IPS-18a (cell line): ENCODE measurements around the gene MRPL38.

ENCODE experiments used
- H3K27ac ChIP-seq: one replicate; pipeline ENCODE4 v1.5.1; 2013; ENCODE audit warnings: low read length
- H3K27me3 ChIP-seq: one replicate; pipeline ENCODE4 v1.6.1; 2013; ENCODE audit warnings: mild to moderate bottlenecking, low read length; ENCODE audit not compliant: control insufficient read depth, insufficient read depth
- H3K36me3 ChIP-seq: one replicate; pipeline ENCODE4 v1.6.1; 2013; ENCODE audit warnings: low read depth, low read length; ENCODE audit not compliant: control insufficient read depth
- H3K4me1 ChIP-seq: one replicate; pipeline ENCODE4 v1.6.1; 2013; ENCODE audit warnings: low read depth, low read length; ENCODE audit not compliant: control insufficient read depth
- H3K4me3 ChIP-seq: one replicate; pipeline ENCODE4 v1.5.1; 2013; ENCODE audit warnings: low read length
- H3K9ac ChIP-seq: one replicate; pipeline ENCODE4 v1.6.1; 2013; ENCODE audit warnings: mild to moderate bottlenecking, low read length, moderate library complexity
- H3K9me3 ChIP-seq: one replicate; pipeline ENCODE4 v1.6.1; 2013; ENCODE audit warnings: low read depth, low read length; ENCODE audit not compliant: control insufficient read depth

The MRPL38 gene

DNA sequence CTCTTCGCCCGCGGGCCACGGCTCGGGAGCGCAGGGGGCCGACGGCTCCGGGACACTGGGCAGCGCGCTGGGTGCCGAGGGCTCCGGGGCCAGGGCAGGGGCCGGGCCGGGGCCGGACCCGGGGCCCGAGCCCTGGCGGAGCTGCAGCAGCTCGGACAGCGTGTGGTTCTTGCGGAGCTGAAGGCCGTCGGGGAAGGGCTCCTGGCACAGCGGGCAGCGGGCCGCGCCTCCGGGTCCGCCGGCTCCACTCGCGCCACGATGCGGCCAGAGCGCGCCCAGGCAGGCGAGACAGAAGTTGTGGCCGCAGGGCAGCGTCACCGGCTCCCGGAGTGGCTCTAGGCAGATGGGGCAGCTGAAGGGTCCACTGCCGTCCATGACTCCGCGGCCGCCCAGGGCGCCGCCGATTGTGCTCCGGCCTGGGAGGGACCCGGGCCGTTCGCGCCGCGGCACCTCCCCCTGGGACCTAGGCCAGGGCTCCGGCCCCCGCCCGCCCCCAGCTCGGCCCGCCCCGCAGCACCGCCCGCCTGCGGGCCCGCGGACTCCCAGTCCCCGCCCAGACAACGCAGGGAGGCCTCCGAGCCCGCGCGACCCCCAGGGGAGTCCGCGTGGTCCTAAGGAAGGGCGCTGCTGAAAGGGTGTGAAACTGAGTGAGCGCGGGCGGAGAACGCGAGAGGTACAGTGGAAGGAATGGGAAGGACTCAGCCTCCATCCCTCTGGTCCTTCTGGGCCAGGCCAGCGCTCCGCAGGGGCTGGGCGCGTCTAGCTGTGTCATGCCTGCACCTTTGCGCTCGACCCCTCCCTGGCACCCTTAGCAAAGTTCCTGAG lies 26.3 kb downstream of the MRPL38 start, which contains the start of gene TRIM47:
TRIM47 (minus strand) TSS at position 408 of the 825 bp plus-strand sequence; CDS start at position 375, 33 bp downstream.
- Histone ChIP-seq H3K27me3 (peaks cover 38% of the 10 kb centered on the region), H3K36me3 (no peaks in the 10 kb centered on the region), H3K4me3 (peak within 1 kb of the TSS; percentile 63), H3K27ac (no peak within 1 kb of the TSS), H3K4me1 (no peaks in the 10 kb centered on the region), H3K9ac (no peak within 1 kb of the TSS), H3K9me3 (no peaks in the 10 kb centered on the region)

DNA sequence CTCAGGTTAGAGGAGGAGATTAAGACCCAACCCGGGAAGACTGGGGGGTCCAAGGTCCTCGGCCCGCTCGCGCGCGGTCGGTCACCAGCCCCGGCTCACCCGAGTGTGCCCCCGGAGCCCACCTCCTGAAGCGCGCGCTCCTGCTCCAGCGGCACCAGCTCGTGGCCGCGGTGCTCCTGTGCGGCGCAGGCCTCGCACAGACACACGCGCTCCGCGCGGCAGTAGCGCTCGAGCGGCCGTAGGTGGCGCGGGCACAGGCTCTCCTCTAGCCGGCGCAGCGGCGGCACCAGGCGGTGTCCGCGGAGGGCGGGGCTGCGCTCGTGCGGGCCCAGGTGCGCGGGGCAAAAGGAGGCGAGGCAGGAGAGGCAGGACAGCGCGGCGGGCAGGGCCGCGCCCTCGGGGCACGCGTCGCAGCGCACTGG lies 26.9 kb downstream of the MRPL38 start:
- Histone ChIP-seq H3K4me1 (no peaks in the 10 kb centered on the region), H3K27ac (no peak overlapping the region), H3K4me3 (peak overlapping the region; percentile 63)

DNA sequence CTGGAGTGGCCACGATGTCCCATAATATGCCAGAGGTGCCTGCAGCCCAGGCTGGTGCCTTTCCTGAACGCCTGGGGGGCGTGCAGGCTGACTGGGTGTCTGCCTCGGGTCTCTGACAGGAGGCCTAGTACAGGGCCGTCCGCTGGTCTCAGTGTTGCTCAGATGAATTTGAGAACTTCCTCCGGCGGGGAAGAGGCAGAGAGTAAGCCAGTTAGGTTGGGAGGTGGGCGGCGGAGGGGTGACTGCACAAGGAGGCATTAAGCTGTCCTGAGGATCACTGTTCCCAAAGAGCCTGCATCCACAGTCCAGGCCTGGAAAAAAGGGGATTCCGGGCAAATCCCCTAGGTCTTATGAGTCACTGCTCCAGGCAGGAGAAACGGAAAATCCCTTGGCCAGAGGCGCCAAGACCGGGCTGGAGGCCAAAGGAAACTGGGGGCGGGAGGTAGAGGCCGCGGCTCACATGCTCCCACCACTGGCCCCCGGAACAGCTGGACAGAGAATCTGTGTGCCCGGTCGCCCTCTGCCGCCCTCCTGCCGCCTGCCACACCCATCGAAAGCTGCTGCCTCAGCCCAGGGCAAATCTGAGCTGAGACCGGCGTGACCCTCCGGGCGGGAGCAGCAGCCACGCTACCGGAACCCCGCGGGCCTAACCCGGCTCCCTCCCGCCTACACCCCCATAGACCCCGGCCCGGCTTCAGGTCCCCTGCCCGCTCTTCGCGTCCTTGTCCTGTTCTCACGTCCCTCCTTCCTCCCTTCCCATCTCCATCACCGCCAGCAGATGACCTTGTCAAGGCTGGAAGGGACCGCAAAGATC lies 27.5 kb downstream of the MRPL38 start:
- no peak overlapping the region for H3K9ac ChIP-seq
- H3K27me3 ChIP-seq, result peaks cover 38% of the 10 kb centered on the region
- no peaks in the 10 kb centered on the region for H3K4me1 ChIP-seq
- no peaks in the 10 kb centered on the region for H3K9me3 ChIP-seq
- H3K4me3 ChIP-seq, result peak overlapping the region; percentile 63
- no peak overlapping the region for H3K27ac ChIP-seq
- H3K36me3 ChIP-seq, result no peaks in the 10 kb centered on the region

More for the DNA sequence above, 26.9 kb downstream of the MRPL38 start:
- Histone ChIP-seq H3K36me3 (no peaks in the 10 kb centered on the region), H3K27me3 (peaks cover 38% of the 10 kb centered on the region), H3K9me3 (no peaks in the 10 kb centered on the region), H3K9ac (no peak overlapping the region)

DNA sequence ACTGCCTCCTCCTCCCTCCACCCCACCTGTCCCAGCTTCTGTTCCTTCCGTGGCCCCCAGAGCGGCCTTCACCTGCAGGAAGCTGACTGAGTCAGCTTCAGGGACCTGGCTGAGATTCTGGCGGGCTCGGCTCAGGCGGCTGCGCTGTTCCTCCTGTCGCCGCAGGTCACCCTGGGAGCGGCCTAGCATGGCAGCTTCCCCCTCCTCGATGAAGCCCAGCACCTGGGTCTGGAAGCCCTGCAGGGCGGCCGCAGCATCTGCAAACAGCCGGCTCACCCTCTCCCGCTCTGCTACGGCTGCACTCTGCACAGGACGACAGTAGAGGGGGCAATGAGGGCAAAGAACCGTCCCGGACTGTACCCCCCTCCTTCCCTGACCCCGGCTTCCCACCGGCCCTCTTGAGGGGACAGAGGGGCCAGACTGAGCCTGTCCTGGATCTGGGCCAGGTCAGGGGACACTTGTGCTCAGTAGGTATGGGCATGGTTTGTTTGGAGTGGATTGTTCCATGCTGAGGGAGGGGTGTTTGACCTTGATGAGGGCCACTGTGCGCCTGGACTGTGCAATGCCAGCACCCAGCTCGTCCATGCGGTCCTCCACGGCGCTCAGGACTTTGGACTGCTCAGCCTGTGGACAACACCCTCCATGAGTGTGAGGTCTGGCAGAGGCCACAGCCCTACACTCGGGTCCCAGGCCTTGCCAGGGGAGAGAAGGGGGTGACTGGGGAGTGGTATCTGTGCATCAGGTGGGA lies 28.3 kb downstream of the MRPL38 start:
- Histone ChIP-seq H3K36me3 (no peaks in the 10 kb centered on the region), H3K4me1 (no peaks in the 10 kb centered on the region), H3K9me3 (no peaks in the 10 kb centered on the region), H3K9ac (no peak overlapping the region), H3K27ac (no peak overlapping the region), H3K4me3 (no peak overlapping the region), H3K27me3 (peaks cover 38% of the 10 kb centered on the region)

DNA sequence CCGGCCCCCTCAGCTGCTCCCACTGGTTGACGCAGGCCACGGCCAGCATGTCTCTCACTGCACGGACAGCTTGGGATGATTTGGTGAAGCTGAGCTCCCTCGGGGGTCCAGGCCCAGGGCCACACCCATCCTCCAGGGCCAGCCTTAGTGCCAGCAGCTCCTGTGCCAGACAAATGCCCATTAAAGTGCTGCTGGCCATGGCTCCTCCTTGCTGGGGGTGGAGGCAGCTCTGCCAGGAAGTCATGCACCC lies 28.8 kb downstream of the MRPL38 start:
- Histone ChIP-seq H3K36me3 (no peaks in the 10 kb centered on the region), H3K27me3 (peaks cover 38% of the 10 kb centered on the region), H3K9me3 (no peaks in the 10 kb centered on the region), H3K27ac (no peak overlapping the region), H3K4me1 (no peaks in the 10 kb centered on the region), H3K4me3 (no peak overlapping the region), H3K9ac (no peak overlapping the region)

DNA sequence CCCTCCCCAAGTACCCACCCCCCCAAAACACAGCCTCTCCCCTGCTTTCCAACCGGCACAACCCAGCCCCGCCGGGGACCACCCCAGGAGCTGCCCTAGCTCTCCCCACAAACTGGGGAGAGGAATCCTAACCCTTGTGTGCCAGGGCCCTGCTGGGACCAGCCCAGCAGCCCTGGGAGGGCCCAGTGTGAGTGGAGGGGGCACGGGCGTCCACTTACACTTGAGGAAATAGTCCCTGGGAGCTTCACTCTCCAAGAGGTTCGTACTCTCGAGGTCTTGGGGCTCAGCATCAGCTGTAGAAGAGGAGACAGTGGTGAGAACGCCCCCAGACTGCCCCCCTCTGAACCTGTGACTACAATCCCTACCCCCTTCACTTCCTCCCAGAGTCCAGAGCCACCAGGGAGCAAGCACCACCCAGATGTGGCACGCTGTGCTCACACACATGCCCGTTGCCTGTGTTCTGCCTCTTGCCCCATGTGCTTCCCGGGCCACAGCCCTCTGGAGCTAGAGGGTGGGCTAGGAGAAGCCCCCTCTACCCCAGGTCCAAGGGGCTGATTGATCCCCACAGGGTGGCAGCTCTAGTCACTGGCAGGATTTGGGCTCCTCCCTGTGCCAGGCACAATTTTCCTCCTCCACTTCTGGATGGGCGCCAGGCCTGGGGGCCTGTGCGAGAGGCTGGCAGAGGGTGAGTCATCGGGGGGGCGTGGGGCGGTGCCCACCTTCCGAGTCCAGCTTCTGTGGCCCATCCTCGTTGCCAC lies 29.3 kb downstream of the MRPL38 start:
- peaks cover 38% of the 10 kb centered on the region for H3K27me3 ChIP-seq

DNA sequence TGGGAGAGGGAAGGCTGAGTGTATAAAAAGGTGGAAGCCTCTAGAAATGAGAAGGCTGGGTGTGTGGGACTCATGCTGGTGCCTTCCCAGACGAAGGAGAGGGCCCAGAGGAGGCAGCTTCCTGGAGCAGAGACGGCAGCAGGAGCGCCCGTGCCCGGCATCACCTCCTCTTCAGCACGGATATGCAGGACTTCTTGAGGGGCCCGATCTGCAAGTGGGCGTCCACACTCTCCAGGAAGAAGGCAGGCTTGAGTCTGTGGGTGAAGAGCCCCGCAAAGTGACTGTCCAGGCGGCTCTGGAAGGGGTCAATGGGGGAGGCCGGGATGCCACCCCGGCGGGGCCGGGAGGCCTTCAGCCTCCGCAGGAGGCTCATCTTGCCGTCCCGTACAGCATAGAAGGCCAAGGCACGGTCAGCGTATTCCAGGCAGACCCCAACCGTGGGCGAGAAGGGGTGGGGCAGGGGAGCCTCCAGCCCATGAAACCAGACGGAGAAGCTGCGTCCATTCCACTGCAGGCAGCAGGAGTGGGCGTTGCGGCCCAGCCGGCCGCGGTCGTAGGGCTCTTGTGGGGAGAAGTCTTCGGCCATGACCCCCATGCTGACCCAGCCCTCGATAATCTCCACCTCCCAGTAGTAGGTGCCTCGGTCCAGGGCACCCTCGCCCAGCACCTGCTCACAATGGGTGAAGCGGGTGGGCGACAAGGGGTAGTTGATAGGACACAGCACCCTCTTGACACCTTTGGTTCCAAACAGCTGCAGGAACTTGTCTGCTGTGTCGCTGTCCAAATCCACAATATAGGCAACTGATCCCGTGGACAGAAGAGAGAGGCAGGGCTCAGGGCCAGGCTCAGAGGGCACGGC lies 30.1 kb downstream of the MRPL38 start:
- no peak overlapping the region for H3K9ac ChIP-seq
- H3K36me3 ChIP-seq, result no peaks in the 10 kb centered on the region
- no peaks in the 10 kb centered on the region for H3K4me1 ChIP-seq
- H3K4me3 ChIP-seq, result no peak overlapping the region
- H3K9me3 ChIP-seq, result no peaks in the 10 kb centered on the region
- H3K27ac ChIP-seq, result no peak overlapping the region
- H3K27me3 ChIP-seq, result peaks cover 37% of the 10 kb centered on the region

More for the DNA sequence above, 29.3 kb downstream of the MRPL38 start:
- Histone ChIP-seq H3K4me3 (no peak overlapping the region), H3K9ac (no peak overlapping the region), H3K9me3 (no peaks in the 10 kb centered on the region), H3K4me1 (no peaks in the 10 kb centered on the region), H3K36me3 (no peaks in the 10 kb centered on the region), H3K27ac (no peak overlapping the region)

DNA sequence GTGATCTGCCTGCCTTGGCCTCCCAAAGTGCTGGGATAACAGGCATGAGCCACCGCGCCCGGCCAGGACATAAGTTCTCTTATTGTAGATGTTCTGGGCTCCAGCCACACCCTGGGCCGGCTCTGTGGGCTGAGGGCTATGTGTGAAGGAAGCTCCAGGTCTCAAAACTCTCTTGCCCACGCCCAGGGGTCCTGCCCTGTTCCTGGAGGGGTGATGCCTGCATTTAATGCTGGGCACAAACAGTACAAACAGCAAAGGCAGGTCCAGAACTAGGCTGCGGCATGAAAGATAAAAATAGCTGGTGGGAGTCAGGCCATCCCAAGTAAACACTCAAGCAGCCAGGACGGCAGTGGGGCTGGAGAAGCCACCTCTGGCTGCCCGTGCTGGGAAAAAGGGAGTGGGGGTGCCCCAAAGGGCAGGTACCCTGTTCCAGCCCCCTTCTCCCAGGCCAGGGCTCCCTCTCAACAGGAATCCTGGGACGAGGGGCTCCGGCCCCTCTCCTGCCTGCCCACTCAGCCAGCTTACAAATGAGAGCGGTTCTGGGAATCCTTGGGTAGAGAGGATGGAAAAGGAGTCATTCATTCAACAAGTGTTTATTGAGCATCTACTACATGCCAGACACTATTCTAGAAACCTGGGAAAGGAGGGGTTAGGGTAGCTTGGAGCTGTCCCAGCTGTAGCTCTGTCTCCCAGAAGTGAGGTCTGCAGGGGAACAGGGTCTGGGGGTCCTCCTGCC lies 30.9 kb downstream of the MRPL38 start:
- Histone ChIP-seq H3K27ac (no peak overlapping the region), H3K4me3 (no peak overlapping the region)

DNA sequence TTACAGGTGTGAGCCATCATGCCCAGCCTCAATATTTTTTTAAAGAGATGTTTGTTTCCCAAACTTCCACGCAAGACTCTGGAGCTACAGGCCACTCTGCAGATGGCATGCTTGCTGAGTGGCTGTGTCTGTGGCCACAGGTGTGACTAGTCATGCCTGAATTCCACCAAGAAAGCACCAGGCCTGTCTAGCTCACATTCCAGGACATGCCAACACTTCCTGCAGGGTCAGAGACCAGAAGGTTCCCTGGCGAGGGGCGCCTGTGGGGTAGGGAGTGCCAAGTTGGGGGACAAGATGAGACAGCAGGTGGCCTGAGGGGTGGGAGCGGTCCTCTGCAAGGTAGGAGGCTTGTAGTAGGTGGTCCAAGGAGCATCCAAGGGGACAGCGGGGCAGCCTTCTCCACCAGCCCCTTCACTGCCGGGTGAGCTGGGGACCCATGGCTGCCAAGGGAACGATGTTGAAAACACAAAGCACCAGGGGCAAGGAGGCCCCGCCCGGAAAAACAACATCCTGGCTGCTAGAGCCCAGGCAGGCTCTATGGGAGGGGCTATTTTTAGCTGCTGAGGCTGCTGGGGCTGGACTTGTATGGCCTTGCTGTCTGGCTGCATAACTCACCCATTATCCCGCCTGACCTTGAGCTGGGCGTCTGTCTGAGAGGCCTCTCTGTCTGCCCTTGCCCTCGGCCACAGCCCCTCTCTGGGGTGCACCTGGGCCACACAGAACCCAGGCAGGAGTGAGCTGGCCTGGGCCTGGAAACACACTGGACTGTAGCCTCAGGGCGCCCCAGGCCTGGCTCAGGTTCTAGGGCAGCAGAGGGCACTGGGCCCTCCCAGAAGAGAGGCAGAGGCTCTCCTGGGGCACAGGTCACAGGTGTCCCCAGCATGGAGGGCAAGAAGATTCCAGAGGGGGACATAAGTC lies 32.0 kb downstream of the MRPL38 start:
- Histone ChIP-seq H3K9me3 (no peaks in the 10 kb centered on the region), H3K27ac (no peak overlapping the region), H3K9ac (no peak overlapping the region), H3K36me3 (no peaks in the 10 kb centered on the region), H3K4me3 (no peak overlapping the region), H3K27me3 (peaks cover 19% of the 10 kb centered on the region), H3K4me1 (no peaks in the 10 kb centered on the region)

More for the DNA sequence above, 30.9 kb downstream of the MRPL38 start:
- no peaks in the 10 kb centered on the region for H3K4me1 ChIP-seq
- no peak overlapping the region for H3K9ac ChIP-seq
- no peaks in the 10 kb centered on the region for H3K36me3 ChIP-seq
- no peaks in the 10 kb centered on the region for H3K9me3 ChIP-seq
- peaks cover 29% of the 10 kb centered on the region for H3K27me3 ChIP-seq
